Aorta (tissue), 5 donors: ENCODE results near the gene XIAP. TPM values are rescaled to one million over a fixed set of nuclear protein-coding genes. Genes with fewer than 3 reads are reported as not detected.
"Not testable (repeated sequence)": the region's sequence is repeated elsewhere in the genome, so short reads cannot be mapped to it uniquely, and the experiment has no call there.

Source experiments
- ATAC-seq: fragments of 200-7000 bp; cut with Tn5 transposase; one replicate; pipeline ENCODE4 v1.9.1; 2022; ENCODE audit warnings: moderate library complexity; ENCODE audit not compliant: low FRiP score
- DNase-seq, 2 donors: peaks; one replicate each; pipeline ENCODE4 v3.0.0-alpha.2; 2020
- H3K27ac ChIP-seq, 2 donors: one replicate each; pipeline ENCODE4 v1.5.1; 2013; ENCODE audit warnings: low read length in 2 of 2, mild to moderate bottlenecking in 2 of 2, moderate library complexity in 2 of 2, control low read depth in 1 of 2, inconsistent platforms in 1 of 2, low read depth in 1 of 2
- H3K27me3 ChIP-seq, 2 donors: one replicate each; pipeline ENCODE4 v1.6.1; 2013; ENCODE audit warnings: control low read depth in 1 of 2, low read length in 1 of 2, mild to moderate bottlenecking in 1 of 2, moderate library complexity in 1 of 2; ENCODE audit not compliant: insufficient read depth in 2 of 2, control insufficient read depth in 1 of 2
- H3K36me3 ChIP-seq, 2 donors: one replicate each; pipeline ENCODE4 v1.6.1; 2013; ENCODE audit warnings: control low read depth in 1 of 2, low read length in 1 of 2, mild to moderate bottlenecking in 1 of 2; ENCODE audit not compliant: insufficient read depth in 2 of 2, control insufficient read depth in 1 of 2
- H3K4me1 ChIP-seq, 2 donors: one replicate each; pipeline ENCODE4 v1.6.1; 2013; ENCODE audit warnings: low read length in 2 of 2, control low read depth in 1 of 2, mild to moderate bottlenecking in 1 of 2, moderate library complexity in 1 of 2; ENCODE audit not compliant: insufficient read depth in 2 of 2, control insufficient read depth in 1 of 2
- H3K4me3 ChIP-seq, 2 donors: one replicate each; pipeline ENCODE4 v1.5.1; 2013; ENCODE audit warnings: low read length in 2 of 2, control low read depth in 1 of 2, mild to moderate bottlenecking in 1 of 2
- H3K9me3 ChIP-seq: one replicate; pipeline ENCODE4 v1.6.1; 2013; ENCODE audit warnings: mild to moderate bottlenecking, low read length; ENCODE audit not compliant: control insufficient read depth
- WGBS, 2 donors: extraction: QIAGEN DNeasy Blood & Tissue Kit; methylation state at CpG; one replicate each; pipeline ENCODE4 v1.1.7; 2013; 5-methylcytosine and 5-hydroxymethylcytosine counted together
- intact Hi-C, 2 donors: fragments of 100-400 bp; cut with DNase I; formaldehyde crosslinking; loops; one replicate each; pipeline versions ENCODE4 v1.14.2 to v1.15.0; 2022
- polyA plus RNA-seq, 2 donors: library from polyadenylated mRNA; stranded (reverse); fragments of 200-250 nt; gene quantifications; one replicate each; pipeline ENCODE4 v1.2.3, GENCODE V29; 2013
- total RNA-seq, 2 donors: library from RNA; stranded (reverse); fragmentation: NEBNext Ultra II Directional; extraction: Animal tissue kit (Norgen Biotek cat#: 25700); gene quantifications; one replicate each; pipeline ENCODE4 v1.2.1, GENCODE V29; 2021
- donor health status: healthy with polysubstance abuse.
- donor health status: Bipolar disorder and iron deficiency.
- donor health status: DM: no; HTN: no; CAD: no.
- donor health status: DM: no; HTN: no; CAD: no.
- donor health status: DM: yes; HTN: yes; CAD: no.

Gene XIAP
- total and polyA plus RNA-seq, 4 donors, result 4.9 to 50.7 (median 29.0) TPM

DNA sequence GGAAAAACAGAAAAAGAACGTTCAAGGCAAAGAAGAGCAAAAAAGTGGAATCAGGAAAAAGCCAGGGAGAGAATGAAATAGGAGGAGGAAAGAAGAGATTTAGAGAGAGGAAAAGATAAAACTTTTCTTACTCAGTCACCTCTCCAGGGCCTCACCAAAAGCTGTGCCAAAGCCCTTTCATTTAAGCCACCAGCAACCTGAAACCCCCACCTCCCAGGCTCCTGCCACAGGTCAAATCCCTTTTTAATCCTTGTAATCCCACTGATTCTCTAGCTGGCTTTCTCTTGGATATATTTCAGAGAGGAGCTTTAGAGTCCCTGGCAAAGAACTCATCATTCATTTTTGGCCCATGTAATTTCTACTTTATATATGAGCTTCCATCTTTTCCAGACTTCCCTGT, 25.7 kb upstream of the XIAP start:
- no peaks in the 10 kb centered on the region for H3K4me1 ChIP-seq
- no peaks in the 10 kb centered on the region for H3K27me3 ChIP-seq
- no peak overlapping the region for H3K4me3 ChIP-seq
- no peaks in the 10 kb centered on the region for H3K9me3 ChIP-seq
- H3K27ac ChIP-seq, result no peak overlapping the region
- 33 to 35% methylated on average over 1 of the region's 1 CpG for WGBS, 2 donors
- H3K36me3 ChIP-seq, result no peaks in the 10 kb centered on the region
- DNase-seq (no peak), ATAC-seq (no peak)
- intact Hi-C loops, result loop anchor here in 1 of 2 donors (10.0 kb wide), 1 partner anchor 121 kb away; no protein-coding TSS in a partner anchor

DNA sequence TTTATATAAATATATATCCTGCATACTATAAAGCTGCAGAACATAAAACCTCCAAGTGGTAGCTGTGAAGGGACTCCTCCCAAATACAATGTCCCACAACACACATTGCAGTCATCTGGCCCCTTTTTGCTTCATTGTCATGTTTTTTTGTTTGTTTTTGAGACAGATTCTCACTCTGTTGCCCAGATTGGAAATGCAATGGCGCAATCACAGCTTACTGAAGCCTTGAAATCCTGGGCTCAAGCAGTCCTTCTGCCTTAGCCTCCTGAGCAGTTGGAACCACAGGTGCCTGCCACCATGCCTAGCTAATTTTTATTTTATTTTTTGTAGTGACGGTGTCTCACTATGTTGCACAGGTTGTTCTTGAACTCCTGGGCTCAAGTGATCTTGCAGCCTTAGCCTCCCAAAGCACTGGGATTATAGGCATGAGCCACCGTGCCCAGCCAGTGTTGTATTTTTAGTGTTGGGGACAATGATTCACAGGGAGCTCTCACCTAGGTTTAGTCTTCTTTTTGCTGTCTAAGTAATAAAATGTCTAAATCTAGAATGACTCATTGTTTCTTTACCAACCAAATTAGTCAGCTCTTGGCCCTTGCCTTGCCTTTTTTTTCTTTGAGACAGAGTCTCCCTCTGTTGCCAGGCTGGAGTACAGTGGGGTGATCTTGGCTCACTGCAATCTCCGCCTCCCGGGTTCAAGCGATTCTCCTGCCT, 24.0 kb upstream of the XIAP start:
- DNase-seq (no peak), ATAC-seq (no peak)
- Histone ChIP-seq H3K4me3 (no peak overlapping the region), H3K27me3 (no peaks in the 10 kb centered on the region), H3K4me1 (no peaks in the 10 kb centered on the region), H3K27ac (no peak overlapping the region), H3K9me3 (no peaks in the 10 kb centered on the region), H3K36me3 (no peaks in the 10 kb centered on the region)
- WGBS, 2 donors, result 23 to 46% methylated on average over 6 of the region's 6 CpGs
- intact Hi-C loops, result loop anchor here in 1 of 2 donors (10.0 kb wide), 1 partner anchor 119 kb away; no protein-coding TSS in a partner anchor

DNA sequence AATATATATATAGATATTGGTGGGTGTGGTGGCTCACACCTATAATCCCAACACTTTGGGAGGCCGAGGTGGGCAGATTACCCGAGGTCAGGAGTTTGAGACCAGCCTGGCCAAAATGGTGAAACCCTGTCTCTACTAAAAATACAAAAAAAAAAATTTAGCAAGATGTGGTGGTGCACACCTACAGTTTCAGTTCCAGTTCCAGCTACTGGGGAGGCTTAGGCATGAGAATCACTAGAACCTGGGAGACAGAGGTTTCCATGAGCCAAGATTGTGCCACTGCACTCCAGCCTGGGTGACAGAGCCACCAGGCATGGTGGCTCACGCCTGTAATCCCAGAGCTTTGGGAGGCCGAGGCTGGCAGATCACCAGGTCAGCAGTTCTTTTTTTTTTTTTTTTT, 14.7 kb upstream of the XIAP start:
- H3K9me3 ChIP-seq, intact Hi-C loops: not testable (repeated sequence)
- WGBS, 2 donors, result 89 to 97% methylated on average over 4 of the region's 4 CpGs

DNA sequence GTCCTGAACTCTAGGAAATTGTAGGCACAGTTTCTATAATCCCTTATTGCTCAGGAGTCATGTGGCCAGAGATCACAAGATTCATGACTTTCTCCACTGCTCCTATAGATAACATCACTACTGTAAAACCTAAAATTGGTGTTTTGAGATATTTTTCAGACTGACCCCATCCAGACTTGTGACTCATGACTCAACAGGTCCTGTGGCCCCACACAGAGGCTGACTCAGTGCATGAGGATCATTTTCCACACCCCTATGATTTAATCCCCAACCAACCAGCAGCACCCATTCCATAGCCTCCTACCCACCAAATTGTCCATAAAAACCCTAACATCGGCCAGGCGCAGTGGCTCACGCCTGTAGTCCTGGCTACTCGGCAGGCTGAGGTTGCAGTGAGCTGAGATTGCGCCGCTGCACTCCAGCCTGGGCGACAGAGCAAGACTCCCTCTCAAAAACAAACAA, 13.2 kb upstream of the XIAP start:
- DNase-seq, result no peak
- WGBS, 2 donors, result 86 to 96% methylated on average over 7 of the region's 7 CpGs

More for the DNA sequence above, 14.7 kb upstream of the XIAP start:
- H3K4me3 ChIP-seq, DNase-seq, ATAC-seq, H3K36me3 ChIP-seq, H3K27me3 ChIP-seq, H3K27ac ChIP-seq, H3K4me1 ChIP-seq: not testable (repeated sequence)

DNA sequence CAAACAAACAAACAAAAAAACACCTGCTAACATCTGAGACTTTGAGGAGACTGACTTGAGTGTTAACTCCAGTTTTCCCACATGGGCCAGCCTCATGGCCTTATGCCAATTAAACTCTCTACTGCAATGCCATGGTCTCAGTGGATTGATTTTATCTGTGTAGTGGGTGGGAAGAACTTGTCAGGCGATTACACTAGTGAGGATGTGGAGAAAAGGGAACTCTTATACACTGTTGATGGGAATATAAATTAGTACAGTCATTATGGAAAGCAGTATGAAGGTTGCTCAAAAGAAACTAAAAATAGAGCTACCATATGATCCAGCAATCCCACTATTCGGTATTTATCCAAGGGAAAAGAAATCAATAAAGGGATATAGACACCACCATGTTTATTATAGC, 12.8 kb upstream of the XIAP start:
- Histone ChIP-seq H3K9me3 (no peaks in the 10 kb centered on the region), H3K4me3 (no peak overlapping the region), H3K27me3 (no peaks in the 10 kb centered on the region), H3K4me1 (no peaks in the 10 kb centered on the region), H3K36me3 (no peaks in the 10 kb centered on the region), H3K27ac (no peak overlapping the region)
- WGBS, 2 donors, result 72 to 92% methylated on average over 2 of the region's 2 CpGs
- DNase-seq (no peak), ATAC-seq (no peak)
- intact Hi-C loops, result no loop called here

More for the DNA sequence above, 13.2 kb upstream of the XIAP start:
- Histone ChIP-seq H3K9me3 (no peaks in the 10 kb centered on the region), H3K4me3 (no peak overlapping the region), H3K36me3 (no peaks in the 10 kb centered on the region), H3K27me3 (no peaks in the 10 kb centered on the region), H3K4me1 (no peaks in the 10 kb centered on the region), H3K27ac (no peak overlapping the region)
- intact Hi-C loops, result no loop called here
- no peak for ATAC-seq

DNA sequence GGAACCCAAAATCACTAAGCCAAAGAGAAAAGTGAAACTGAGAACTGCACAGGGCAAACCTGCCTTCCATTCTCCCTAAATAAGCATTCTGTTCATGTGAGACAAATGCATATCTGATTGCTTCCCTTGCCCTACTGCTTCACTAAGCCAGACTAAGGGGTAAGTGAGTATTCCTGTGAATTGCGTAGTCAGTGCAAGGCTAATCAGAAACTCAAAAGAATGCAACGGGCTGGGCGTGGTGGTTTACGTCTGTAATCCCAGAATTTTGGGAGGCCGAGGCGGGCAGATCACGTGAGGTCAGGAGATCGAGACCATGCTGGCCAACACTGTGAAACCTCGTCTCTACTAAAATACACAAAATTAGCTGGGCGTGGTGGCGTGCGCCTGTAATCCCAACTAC, 10.8 kb upstream of the XIAP start:
- no peak overlapping the region for H3K27ac ChIP-seq
- no peak overlapping the region for H3K4me3 ChIP-seq
- intact Hi-C loops, result no loop called here
- no peaks in the 10 kb centered on the region for H3K4me1 ChIP-seq
- DNase-seq (no peak), ATAC-seq (no peak)
- H3K27me3 ChIP-seq, result no peaks in the 10 kb centered on the region
- H3K36me3 ChIP-seq, result no peaks in the 10 kb centered on the region
- H3K9me3 ChIP-seq, result no peaks in the 10 kb centered on the region
- 93 to 94% methylated on average over 12 of the region's 12 CpGs for WGBS, 2 donors

DNA sequence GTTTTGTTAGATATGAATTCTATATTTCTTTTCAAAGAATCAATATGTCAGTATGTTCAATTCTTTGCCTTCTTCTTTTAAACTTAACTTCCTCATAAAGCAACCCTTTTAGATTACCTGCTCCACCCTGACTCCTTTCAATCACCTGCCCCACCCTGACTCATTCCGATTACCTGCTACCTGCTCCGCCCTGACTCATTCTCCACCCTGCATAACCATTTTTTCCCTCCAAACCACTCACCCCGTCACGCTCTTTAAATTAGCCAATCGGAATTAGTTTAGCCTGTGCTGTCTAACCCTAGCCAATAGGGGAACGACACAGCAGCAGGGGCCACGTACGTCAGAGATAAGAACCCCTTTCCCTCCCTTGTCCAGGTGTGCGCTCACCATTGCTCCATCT, 9.9 kb upstream of the XIAP start:
- H3K9me3 ChIP-seq, H3K27me3 ChIP-seq, H3K36me3 ChIP-seq, H3K4me1 ChIP-seq, H3K27ac ChIP-seq, H3K4me3 ChIP-seq, ATAC-seq, intact Hi-C loops, DNase-seq: not testable (repeated sequence)
- WGBS, 2 donors, result 66 to 86% methylated on average over 9 of the region's 9 CpGs

DNA sequence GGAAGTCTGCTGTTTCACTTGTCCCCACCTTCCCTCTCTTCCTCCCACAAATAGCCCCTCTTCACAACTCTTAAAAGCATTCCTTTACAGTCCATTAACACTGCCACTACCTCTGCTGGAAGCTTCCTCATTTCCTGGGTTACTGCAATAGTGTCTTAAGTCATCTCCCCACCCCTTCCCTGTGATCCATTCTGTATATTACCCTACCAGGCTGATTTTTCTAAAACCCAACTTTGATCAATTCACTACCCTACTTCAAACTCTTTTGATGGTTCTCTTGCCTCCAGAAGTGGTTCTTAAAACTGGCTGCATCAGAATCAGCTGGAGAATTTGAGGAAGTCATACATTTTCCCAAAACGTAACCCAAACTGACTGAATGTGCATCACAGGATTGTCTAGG, 8.8 kb upstream of the XIAP start:
- WGBS, 2 donors, result 58 to 91% methylated on average over 1 of the region's 1 CpG
- Histone ChIP-seq H3K27me3 (no peaks in the 10 kb centered on the region), H3K4me3 (no peak overlapping the region), H3K4me1 (no peaks in the 10 kb centered on the region), H3K36me3 (no peaks in the 10 kb centered on the region), H3K9me3 (no peaks in the 10 kb centered on the region), H3K27ac (no peak overlapping the region)
- DNase-seq, result no peak
- no peak for ATAC-seq
- intact Hi-C loops, result no loop called here

DNA sequence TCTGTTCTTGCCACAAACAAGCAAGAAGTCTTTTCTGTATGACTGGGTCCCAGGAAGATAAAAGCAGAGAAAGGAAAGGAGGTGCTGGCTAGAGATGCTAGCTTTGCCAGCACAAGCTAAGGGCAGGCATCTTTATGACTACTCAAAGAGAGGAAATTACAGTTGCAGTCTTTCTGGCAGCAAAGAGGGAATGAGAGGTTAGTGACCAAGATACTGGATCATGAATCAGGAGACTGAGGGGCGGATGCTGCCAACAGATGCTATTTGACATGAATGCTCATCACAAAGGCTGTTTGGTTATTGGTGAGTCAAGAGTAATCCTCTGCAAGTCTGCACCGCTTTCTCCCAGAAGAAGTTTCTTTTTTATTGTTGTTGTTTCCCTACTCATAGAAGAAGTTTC, 5.5 kb upstream of the XIAP start:
- H3K27me3 ChIP-seq, result no peaks in the 10 kb centered on the region
- H3K27ac ChIP-seq, result no peak overlapping the region
- no peak overlapping the region for H3K4me3 ChIP-seq
- 46 to 92% methylated on average over 2 of the region's 2 CpGs for WGBS, 2 donors
- no peaks in the 10 kb centered on the region for H3K4me1 ChIP-seq
- no peak for DNase-seq
- intact Hi-C loops, result no loop called here
- ATAC-seq, result no peak
- no peaks in the 10 kb centered on the region for H3K36me3 ChIP-seq
- H3K9me3 ChIP-seq, result no peaks in the 10 kb centered on the region
